ENCODE measurements around the gene SMYD1. TPM values are rescaled to one million over a fixed set of nuclear protein-coding genes. Genes with fewer than 3 reads are reported as not detected.

The SMYD1 gene
- total and polyA plus RNA-seq, 10 of the 15 experiments (the other 5 are each of a cell fraction or from before 2014, with no cell fraction given) = 0.09 TPM; not detected in 9

DNA sequence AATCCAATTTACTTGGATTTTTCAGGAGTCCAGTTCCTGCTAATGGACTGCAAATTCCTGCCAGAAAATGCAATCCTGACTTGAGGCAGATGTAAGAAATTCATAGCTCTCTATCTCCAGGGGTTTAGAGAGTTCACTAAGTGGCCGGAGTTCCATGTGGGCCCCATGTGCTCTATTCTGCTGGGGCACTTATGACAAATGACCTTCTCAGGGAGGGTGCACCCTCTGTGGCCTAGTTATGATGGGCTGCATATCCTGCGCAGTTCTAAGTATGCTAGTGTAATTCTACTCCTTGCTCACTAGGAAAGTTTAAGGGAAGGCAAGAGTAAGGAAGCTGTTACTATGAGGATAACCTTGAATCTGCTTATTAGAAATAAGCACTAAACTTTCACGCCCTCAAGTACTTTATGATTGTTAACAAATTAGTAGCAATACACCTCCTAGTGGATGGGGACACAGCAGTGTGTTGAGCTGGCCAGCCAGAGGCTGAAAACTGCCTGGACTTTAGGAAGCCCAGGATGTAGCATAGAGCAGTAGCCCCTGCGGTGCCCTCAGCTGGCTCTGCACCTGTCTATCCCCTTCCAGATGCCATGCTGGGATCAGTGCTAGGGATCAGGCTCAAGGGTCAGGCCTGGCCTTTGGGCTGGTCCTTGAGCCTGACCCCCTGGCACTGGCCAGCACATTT is 14.4 kb downstream of the SMYD1 start:
- no peak overlapping the region for H3K27ac ChIP-seq (ENCODE audit: control insufficient read depth, insufficient read depth)
- ChIA-PET RAD21 (ENCODE audit: unreplicated experiment) (no interaction called here), CTCF (no interaction called here), SMC1A (ENCODE audit: uncharacterized antibody, unreplicated experiment) (no interaction called here), POLR2A (no interaction called here)
- ATAC-seq (no peak), FAIRE-seq (no peak), DNase-seq (ENCODE audit: low read depth, low spot score) (no peak)
- no peak overlapping the region for H2AFZ ChIP-seq (ENCODE audit: control insufficient read depth, low read depth, low read length)
- no peaks in the 10 kb centered on the region for H3K79me2 ChIP-seq (ENCODE audit: control insufficient read depth, insufficient read depth, low read length)
- H3K4me2 ChIP-seq (ENCODE audit: control insufficient read depth, insufficient read depth) = no peak overlapping the region
- H3K27me3 ChIP-seq (replicated peaks in 1 of 2; ENCODE audit: control insufficient read depth in 2 of 2, insufficient read depth in 2 of 2, low read length in 1 of 2) = peaks cover 0 to 2% of the 10 kb centered on the region in 2 experiments; a peak in 1 of 4 replicates
- H3K4me3 ChIP-seq = no peak overlapping the region
- no TSS peak for BruUV-seq (replicated peaks)
- H4K20me1 ChIP-seq (ENCODE audit: control insufficient read depth, insufficient read depth) = no peaks in the 10 kb centered on the region
- in situ Hi-C loops (cut with MboI) = no loop called here
- H3K9ac ChIP-seq (ENCODE audit: control insufficient read depth, insufficient read depth, low read length) = no peak overlapping the region
- intact Hi-C loops (cut with micrococcal nuclease; ENCODE audit: unreplicated experiment) = loop anchor here (5.0 kb wide), 1 partner anchor 65 kb away; no protein-coding TSS in a partner anchor
- H3K4me1 ChIP-seq (ENCODE audit: control insufficient read depth, insufficient read depth, low read length) = no peaks in the 10 kb centered on the region
- no peaks in the 10 kb centered on the region for H3K9me3 ChIP-seq (replicated peaks; ENCODE audit: control insufficient read depth, insufficient read depth, low read length)
- WGBS (ENCODE audit: insufficient coverage, insufficient replicate concordance, low lambda C conversion rate, missing lambda C conversion rate) = 27% methylated on average over 4 of the region's 4 CpGs
- no peaks in the 10 kb centered on the region for H3K36me3 ChIP-seq (ENCODE audit: control insufficient read depth in 2 of 2, insufficient read depth in 2 of 2, low read length in 1 of 2)
- TF ChIP-seq, protein P1, sequence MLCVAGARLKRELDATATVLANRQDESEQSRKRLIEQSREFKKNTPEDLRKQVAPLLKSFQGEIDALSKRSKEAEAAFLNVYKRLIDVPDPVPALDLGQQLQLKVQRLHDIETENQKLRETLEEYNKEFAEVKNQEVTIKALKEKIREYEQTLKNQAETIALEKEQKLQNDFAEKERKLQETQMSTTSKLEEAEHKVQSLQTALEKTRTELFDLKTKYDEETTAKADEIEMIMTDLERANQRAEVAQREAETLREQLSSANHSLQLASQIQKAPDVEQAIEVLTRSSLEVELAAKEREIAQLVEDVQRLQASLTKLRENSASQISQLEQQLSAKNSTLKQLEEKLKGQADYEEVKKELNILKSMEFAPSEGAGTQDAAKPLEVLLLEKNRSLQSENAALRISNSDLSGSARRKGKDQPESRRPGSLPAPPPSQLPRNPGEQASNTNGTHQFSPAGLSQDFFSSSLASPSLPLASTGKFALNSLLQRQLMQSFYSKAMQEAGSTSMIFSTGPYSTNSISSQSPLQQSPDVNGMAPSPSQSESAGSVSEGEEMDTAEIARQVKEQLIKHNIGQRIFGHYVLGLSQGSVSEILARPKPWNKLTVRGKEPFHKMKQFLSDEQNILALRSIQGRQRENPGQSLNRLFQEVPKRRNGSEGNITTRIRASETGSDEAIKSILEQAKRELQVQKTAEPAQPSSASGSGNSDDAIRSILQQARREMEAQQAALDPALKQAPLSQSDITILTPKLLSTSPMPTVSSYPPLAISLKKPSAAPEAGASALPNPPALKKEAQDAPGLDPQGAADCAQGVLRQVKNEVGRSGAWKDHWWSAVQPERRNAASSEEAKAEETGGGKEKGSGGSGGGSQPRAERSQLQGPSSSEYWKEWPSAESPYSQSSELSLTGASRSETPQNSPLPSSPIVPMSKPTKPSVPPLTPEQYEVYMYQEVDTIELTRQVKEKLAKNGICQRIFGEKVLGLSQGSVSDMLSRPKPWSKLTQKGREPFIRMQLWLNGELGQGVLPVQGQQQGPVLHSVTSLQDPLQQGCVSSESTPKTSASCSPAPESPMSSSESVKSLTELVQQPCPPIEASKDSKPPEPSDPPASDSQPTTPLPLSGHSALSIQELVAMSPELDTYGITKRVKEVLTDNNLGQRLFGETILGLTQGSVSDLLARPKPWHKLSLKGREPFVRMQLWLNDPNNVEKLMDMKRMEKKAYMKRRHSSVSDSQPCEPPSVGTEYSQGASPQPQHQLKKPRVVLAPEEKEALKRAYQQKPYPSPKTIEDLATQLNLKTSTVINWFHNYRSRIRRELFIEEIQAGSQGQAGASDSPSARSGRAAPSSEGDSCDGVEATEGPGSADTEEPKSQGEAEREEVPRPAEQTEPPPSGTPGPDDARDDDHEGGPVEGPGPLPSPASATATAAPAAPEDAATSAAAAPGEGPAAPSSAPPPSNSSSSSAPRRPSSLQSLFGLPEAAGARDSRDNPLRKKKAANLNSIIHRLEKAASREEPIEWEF (IDR thresholded peaks at IDR 0.05; ENCODE audit: insufficient replicate concordance, low read depth, low read length) = no peak
- TF ChIP-seq SP1 (IDR thresholded peaks at IDR 0.05; ENCODE audit: low read depth, low read length) (no peak), NBN (IDR thresholded peaks at IDR 0.05) (no peak), PAX8 (IDR thresholded peaks at IDR 0.05) (no peak), FOS (IDR thresholded peaks at IDR 0.05; ENCODE audit: borderline replicate concordance, extremely low read depth, insufficient read length) (no peak), SMAD5 (IDR thresholded peaks at IDR 0.05; ENCODE audit: low read depth) (no peak), KDM1A (IDR thresholded peaks at IDR 0.05; ENCODE audit: borderline replicate concordance) (no peak), HDAC6 (IDR thresholded peaks at IDR 0.05; ENCODE audit: unreplicated experiment) (no peak), POLR2A (IDR thresholded peaks at IDR 0.05; ENCODE audit: low read depth, low read length) (no peak), NR2C2 (IDR thresholded peaks at IDR 0.05; ENCODE audit: borderline replicate concordance, control insufficient read depth, insufficient read length, low read depth) (no peak)
- TF ChIP-seq, protein P2, sequence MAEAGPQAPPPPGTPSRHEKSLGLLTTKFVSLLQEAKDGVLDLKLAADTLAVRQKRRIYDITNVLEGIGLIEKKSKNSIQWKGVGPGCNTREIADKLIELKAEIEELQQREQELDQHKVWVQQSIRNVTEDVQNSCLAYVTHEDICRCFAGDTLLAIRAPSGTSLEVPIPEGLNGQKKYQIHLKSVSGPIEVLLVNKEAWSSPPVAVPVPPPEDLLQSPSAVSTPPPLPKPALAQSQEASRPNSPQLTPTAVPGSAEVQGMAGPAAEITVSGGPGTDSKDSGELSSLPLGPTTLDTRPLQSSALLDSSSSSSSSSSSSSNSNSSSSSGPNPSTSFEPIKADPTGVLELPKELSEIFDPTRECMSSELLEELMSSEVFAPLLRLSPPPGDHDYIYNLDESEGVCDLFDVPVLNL (IDR thresholded peaks at IDR 0.05; ENCODE audit: low read depth, low read length) = no peak
- TF ChIP-seq, protein P3, sequence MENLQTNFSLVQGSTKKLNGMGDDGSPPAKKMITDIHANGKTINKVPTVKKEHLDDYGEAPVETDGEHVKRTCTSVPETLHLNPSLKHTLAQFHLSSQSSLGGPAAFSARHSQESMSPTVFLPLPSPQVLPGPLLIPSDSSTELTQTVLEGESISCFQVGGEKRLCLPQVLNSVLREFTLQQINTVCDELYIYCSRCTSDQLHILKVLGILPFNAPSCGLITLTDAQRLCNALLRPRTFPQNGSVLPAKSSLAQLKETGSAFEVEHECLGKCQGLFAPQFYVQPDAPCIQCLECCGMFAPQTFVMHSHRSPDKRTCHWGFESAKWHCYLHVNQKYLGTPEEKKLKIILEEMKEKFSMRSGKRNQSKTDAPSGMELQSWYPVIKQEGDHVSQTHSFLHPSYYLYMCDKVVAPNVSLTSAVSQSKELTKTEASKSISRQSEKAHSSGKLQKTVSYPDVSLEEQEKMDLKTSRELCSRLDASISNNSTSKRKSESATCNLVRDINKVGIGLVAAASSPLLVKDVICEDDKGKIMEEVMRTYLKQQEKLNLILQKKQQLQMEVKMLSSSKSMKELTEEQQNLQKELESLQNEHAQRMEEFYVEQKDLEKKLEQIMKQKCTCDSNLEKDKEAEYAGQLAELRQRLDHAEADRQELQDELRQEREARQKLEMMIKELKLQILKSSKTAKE (IDR thresholded peaks at IDR 0.05; ENCODE audit: low read depth, poor library complexity, severe bottlenecking) = no peak

Measured in GM12878 (cell line).